HL-60 (cell line): Measurements from ENCODE around the gene REXO5.
A peak's percentile ranks its signal among the peaks of the same experiment; 100 is the strongest.

Experiments
- DNase-seq, 2 experiments: peaks; one replicate each; pipeline ENCODE4 v3.0.0-alpha.2; 2010 to 2020; ENCODE audit warnings: low read depth in 1 of 2, low spot score in 1 of 2
- H3K27ac ChIP-seq: fragments of 250-450 bp; sonication (Bioruptor Pico); replicated peaks from 2 replicates; pipeline ENCODE4 v1.5.1; 2020; ENCODE audit warnings: mild to moderate bottlenecking, moderate library complexity
- H3K27me3 ChIP-seq: fragments of 250-450 bp; sonication (Bioruptor Pico); 2 replicates; pipeline ENCODE4 v1.5.1; 2021; ENCODE audit warnings: mild to moderate bottlenecking, moderate library complexity; ENCODE audit not compliant: insufficient read depth, poor library complexity, severe bottlenecking
- H3K4me3 ChIP-seq: replicated peaks from 2 replicates; pipeline ENCODE4 v1.5.1; 2011; ENCODE audit warnings: mild to moderate bottlenecking, control low read depth, low read length; ENCODE audit not compliant: insufficient read depth
- GABPA ChIP-seq: IDR thresholded peaks from 2 replicates; pipeline ENCODE4 v1.6.1; 2012; ENCODE audit warnings: low read depth
- POLR2AphosphoS5 ChIP-seq: IDR thresholded peaks from 2 replicates; pipeline ENCODE4 v1.6.1; 2012; ENCODE audit warnings: low read depth
- SPI1 ChIP-seq: IDR thresholded peaks from 2 replicates; pipeline ENCODE4 v1.6.1; 2012; ENCODE audit warnings: low read depth, mild to moderate bottlenecking, borderline replicate concordance
- TF ChIP-seq, protein P1 (sequence below): IDR thresholded peaks from one replicate; pipeline ENCODE4 v1.5.1; 2011; ENCODE audit warnings: low read length, control low read depth, inconsistent platforms; ENCODE audit not compliant: insufficient read depth
- TF ChIP-seq, protein P2 (sequence below): IDR thresholded peaks from 2 replicates; pipeline ENCODE4 v1.6.1; 2012; ENCODE audit warnings: low read depth; ENCODE audit not compliant: insufficient replicate concordance

The REXO5 gene

GRCh38 chr16:20880867-20881502 is 74.7 kb downstream of the REXO5 start:
- TF ChIP-seq, protein P1, sequence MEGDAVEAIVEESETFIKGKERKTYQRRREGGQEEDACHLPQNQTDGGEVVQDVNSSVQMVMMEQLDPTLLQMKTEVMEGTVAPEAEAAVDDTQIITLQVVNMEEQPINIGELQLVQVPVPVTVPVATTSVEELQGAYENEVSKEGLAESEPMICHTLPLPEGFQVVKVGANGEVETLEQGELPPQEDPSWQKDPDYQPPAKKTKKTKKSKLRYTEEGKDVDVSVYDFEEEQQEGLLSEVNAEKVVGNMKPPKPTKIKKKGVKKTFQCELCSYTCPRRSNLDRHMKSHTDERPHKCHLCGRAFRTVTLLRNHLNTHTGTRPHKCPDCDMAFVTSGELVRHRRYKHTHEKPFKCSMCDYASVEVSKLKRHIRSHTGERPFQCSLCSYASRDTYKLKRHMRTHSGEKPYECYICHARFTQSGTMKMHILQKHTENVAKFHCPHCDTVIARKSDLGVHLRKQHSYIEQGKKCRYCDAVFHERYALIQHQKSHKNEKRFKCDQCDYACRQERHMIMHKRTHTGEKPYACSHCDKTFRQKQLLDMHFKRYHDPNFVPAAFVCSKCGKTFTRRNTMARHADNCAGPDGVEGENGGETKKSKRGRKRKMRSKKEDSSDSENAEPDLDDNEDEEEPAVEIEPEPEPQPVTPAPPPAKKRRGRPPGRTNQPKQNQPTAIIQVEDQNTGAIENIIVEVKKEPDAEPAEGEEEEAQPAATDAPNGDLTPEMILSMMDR = no peak
- TF ChIP-seq, protein P2, sequence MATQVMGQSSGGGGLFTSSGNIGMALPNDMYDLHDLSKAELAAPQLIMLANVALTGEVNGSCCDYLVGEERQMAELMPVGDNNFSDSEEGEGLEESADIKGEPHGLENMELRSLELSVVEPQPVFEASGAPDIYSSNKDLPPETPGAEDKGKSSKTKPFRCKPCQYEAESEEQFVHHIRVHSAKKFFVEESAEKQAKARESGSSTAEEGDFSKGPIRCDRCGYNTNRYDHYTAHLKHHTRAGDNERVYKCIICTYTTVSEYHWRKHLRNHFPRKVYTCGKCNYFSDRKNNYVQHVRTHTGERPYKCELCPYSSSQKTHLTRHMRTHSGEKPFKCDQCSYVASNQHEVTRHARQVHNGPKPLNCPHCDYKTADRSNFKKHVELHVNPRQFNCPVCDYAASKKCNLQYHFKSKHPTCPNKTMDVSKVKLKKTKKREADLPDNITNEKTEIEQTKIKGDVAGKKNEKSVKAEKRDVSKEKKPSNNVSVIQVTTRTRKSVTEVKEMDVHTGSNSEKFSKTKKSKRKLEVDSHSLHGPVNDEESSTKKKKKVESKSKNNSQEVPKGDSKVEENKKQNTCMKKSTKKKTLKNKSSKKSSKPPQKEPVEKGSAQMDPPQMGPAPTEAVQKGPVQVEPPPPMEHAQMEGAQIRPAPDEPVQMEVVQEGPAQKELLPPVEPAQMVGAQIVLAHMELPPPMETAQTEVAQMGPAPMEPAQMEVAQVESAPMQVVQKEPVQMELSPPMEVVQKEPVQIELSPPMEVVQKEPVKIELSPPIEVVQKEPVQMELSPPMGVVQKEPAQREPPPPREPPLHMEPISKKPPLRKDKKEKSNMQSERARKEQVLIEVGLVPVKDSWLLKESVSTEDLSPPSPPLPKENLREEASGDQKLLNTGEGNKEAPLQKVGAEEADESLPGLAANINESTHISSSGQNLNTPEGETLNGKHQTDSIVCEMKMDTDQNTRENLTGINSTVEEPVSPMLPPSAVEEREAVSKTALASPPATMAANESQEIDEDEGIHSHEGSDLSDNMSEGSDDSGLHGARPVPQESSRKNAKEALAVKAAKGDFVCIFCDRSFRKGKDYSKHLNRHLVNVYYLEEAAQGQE = no peak
- TF ChIP-seq SPI1 = no peak
- no peak for TF ChIP-seq POLR2AphosphoS5
- TF ChIP-seq GABPA = no peak
- H3K27me3 ChIP-seq = no peaks in the 10 kb centered on the region
- DNase-seq = no peak
- no peak overlapping the region for H3K27ac ChIP-seq
- H3K4me3 ChIP-seq = no peak overlapping the region

GRCh38 chr16:20881503-20881878 is 75.2 kb downstream of the REXO5 start:
- TF ChIP-seq SPI1 = no peak
- TF ChIP-seq, protein P1 = no peak
- TF ChIP-seq POLR2AphosphoS5 = no peak
- TF ChIP-seq GABPA = no peak
- TF ChIP-seq, protein P2 = no peak
- H3K27me3 ChIP-seq = no peaks in the 10 kb centered on the region
- no peak for DNase-seq
- H3K4me3 ChIP-seq = no peak overlapping the region
- no peak overlapping the region; the same call in 1 of the 2 replicates for H3K27ac ChIP-seq

DNA sequence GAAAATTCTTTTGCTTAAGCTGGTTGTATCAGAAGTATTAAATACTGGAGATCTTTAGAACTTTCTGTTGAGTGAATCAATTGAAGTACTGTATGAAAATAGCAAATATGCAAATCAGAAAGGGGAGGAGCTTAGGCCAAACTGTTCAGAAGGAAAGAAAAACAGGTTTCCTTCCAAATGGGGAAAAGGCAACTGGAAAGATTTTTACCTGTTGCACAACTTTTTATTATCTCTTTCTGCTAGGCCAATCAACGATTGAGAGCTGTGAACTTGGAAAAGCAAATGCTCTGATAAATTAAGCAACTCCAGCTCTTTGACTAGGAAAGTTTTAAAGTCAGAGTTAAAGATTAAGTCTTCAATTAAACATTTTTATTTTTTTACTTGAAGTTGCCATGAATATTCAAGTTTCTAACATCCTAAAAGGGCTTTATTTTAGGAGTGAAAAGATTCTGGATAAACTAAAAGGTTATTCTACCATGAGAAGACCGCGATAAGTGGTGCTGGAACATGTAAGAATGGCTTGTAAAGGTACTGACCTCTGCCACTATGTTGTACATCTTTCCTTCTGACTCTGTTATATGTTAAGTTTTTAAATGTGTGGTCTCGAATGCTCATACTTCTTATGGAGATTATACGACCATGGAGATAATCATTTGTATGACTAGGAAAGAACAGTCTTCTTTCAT is 77.4 kb downstream of the REXO5 start:
- Histone ChIP-seq H3K27ac (peak overlapping the region; percentile 12; the same call in 1 of the 2 replicates), H3K27me3 (no peaks in the 10 kb centered on the region), H3K4me3 (no peak overlapping the region)
- TF ChIP-seq GABPA (no peak), SPI1 (no peak), POLR2AphosphoS5 (no peak)
- TF ChIP-seq, protein P1 = no peak
- TF ChIP-seq, protein P2 = no peak
- DNase-seq = no peak
